NCI-H1092 treated with DMSO at 0.1 percent for 48 hours (cell line): ENCODE measurements around the gene JADE1.
A peak's percentile ranks its signal among the peaks of the same experiment; 100 is the strongest.

Experiments used
- DNase-seq: peaks from one replicate; lab custom pipeline; 2025; lab: John Stamatoyannopoulos, UW

The JADE1 gene

GRCh38 chr4:128809477-128810330, at the start of gene JADE1:
Gene JADE1 (plus strand): TSS chr4:128809700. CDS start chr4:128831759, 22,059 bp downstream.
- DNase-seq: peak; percentile 94

- DNase-seq: no peak
Observed at GRCh38 chr4:128766781-128767180, 42.7 kb upstream of the JADE1 start.

DNA sequence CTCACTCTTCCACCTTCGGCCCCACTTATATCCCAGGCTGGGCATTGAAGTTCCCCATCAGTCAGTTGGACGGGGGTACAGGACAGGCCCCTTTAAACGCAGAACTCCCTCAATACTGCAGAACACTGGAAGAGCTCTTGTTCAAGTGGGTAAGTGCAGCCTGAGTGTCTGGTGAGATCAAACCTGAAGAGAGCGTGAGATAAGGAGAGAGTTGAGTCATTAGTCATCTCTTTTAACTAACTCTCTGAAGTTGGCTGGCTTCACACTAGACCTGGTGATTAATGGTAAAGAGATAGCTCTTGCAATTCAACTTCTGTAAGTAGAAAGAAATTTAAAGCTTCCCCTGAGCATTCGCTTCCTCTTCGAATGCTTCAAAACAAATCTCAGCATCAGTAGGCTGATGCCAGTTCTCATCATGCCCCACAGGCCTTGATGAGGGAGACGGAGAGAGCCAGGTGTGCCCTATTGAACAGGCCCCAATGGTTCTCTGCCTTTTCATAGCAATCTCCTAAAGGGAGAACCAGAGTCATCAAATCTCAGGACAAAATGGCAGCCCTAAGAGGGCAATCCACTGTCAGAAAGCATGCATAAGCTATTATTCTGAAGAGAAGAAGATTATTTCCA, 41.0 kb upstream of the JADE1 start:
- no peak for DNase-seq

DNA sequence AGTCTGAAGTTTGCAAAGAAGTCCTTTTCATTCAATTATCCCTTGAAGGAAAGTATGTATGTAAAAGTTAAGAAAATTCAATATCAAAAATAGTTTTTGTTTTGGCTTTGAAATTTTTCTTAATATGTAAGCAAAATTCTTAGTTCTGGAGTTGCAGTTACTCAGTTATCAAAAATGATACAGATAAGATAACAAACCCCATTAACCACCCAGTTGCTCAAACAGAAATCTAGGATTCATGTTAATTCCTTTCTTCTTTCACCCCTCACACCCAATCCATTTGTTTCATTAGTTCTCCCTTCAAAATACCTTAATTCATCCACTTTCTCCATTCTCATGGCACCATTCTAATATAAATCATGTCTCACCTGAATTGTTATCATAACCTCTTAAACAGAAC, 40.5 kb upstream of the JADE1 start:
- DNase-seq: no peak

DNA sequence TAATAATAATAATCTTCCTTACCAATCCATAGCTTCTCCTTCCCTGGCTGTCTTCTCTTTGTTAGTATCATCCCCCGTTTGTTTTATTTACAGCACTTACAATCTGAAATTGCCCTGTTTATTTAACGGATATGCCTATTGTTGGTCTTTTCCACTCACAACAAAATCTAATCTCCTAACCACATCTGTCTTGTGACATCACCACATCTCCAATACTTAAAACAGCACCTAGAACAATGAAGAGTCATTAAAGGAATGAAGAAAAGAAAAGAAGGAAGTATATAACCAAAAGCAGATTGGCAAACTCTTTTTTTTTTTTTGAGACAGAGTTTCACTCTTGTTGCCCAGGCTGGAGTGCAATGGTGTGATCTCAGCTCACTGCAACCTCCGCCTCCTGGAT, 38.7 kb upstream of the JADE1 start:
- no peak for DNase-seq

- DNase-seq: no peak
Observed at GRCh38 chr4:128775477-128775876, 34.0 kb upstream of the JADE1 start.

- DNase-seq: no peak
Observed at GRCh38 chr4:128775916-128776315, 33.6 kb upstream of the JADE1 start.

GRCh38 chr4:128776794-128777216, 32.7 kb upstream of the JADE1 start:
- DNase-seq: peak; percentile 63

DNA sequence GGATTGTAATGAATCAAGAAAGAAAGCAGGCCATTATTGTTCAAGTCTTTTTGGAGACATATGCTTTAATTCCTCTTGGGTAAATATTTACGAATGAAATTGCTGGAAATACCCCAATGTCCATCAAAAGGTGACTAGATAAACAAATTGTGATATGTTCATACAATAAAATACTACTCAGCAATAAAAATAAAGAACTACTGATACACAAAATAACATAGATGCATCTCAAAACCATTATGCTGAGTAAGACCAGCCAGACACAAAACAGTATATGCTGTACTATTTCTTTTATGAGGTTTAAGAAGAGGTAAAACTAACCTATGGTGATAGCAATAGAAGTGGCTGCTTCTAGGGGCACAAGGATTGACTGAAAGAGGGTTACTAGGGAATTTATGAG, 28.8 kb upstream of the JADE1 start:
- no peak for DNase-seq

GRCh38 chr4:128782076-128782715, 27.3 kb upstream of the JADE1 start:
- peak; percentile 27 for DNase-seq

GRCh38 chr4:128782875-128783614, 26.5 kb upstream of the JADE1 start:
- DNase-seq: no peak

GRCh38 chr4:128787509-128788311, 21.8 kb upstream of the JADE1 start:
- DNase-seq: no peak

GRCh38 chr4:128793859-128794672, 15.4 kb upstream of the JADE1 start:
- DNase-seq: no peak

- no peak for DNase-seq
Observed at GRCh38 chr4:128796934-128797333, 12.6 kb upstream of the JADE1 start.

DNA sequence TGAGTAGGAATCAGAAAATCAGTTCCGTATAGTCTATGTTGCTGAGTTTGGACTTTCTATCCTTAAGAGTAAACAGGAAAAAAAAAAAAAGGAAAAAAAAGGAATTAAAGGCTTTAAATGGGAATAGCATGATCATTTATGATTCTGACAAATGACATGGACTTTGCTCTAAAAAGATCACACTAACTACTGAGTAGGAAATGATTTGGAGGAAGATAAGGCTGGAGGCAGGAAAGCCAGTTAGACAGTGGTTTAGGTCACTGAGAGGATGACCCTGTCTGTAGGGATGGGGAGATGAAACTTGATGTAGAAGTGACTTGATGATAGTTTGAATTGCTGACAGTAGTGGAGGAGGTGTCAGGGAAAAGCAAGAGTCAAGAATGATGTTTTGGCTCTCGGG, 9.2 kb upstream of the JADE1 start:
- DNase-seq: no peak

DNA sequence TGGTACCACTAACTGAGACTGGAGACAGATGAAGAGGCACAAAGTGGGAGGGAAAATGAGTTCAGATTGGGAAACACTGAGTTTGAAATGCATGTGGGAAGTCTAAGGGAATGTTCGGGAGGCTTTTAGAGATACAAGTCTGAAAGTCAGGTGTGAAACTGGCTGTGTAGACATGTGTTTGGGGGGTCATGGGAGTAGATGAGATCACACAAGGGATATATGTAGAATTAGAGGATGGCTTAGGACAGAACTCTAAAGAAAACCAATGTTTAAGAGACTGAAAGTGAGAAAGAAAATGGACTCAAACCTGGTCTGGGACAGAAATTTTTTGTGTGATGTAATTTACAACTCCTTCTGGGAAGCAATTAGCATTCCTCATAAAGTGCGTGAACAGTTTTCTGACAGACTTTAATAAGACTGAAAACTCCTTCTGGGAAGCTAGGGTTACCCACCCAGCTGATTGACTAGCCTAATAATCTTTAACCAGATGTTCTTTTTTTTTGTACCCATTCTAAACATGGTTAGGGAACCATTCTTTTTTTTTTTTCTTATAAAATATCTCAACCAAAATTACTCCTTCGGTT, 8.7 kb upstream of the JADE1 start:
- no peak for DNase-seq

DNA sequence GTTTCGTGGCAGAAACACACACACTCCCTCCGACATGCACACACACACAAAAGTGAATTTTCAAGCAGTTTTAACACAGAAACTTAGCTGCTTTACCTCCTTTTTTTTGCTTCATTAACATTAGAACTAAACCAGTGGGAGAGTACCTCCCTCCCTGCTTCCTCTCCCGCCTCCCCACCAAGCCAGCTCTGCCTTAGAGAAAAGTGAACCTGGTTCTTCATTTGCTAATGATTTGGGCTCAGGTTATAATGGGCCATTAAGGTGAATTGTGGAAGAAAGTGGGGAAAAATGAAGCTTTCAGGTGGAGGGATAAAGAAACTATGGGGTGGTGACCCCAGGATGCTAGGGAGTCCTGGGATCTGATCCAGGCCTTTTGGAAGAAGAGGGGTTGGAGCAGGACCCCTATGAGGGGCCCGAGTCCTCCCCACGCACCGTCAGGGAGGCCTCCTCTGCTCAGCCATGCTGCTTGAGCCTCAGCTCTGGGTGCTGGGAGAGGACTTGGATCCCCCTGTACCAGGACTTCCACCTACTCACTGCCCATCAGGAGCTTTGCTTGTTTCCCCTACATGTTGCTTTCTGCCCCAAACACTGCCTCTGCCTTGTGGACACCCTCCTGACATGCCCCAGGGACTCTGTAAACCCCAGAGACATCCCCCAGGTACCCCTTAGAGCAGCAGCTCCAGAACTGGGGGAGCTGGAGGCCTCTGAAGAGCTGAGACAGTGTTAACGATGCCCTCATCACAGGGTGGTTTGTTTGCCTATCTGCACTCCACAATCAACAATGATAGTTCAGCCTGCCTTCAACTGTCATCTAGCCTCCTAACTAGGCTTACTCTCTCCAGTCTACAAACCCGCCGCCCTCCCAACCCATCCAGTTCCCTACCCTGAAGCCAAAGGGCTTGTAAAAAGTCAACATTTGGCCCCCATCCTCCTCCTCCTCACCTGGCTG, 6.5 kb upstream of the JADE1 start:
- no peak for DNase-seq

- DNase-seq: no peak
Observed at GRCh38 chr4:128803783-128804182, 5.7 kb upstream of the JADE1 start.

GRCh38 chr4:128810331-128810870, 901 bp downstream of the JADE1 start:
- DNase-seq: peak; percentile 70
